Neural progenitor cell (in vitro differentiated cells): ENCODE results near the gene ZNF366. TPM values are rescaled to one million over a fixed set of nuclear protein-coding genes. Genes with fewer than 3 reads are reported as not detected.

Experiments
- DNase-seq: peaks from one replicate; pipeline ENCODE4 v3.0.0-alpha.2; 2016; ENCODE audit warnings: low spot score
- H2AFZ ChIP-seq: fragments of 200-600 bp; sonication (generic); replicated peaks from 2 replicates; pipeline ENCODE4 v1.6.1; 2016; ENCODE audit warnings: antibody characterized with exemption
- H3F3A ChIP-seq: fragments of 200-600 bp; sonication (generic); 2 replicates; pipeline ENCODE4 v1.6.1; 2016; ENCODE audit warnings: antibody characterized with exemption, low read depth
- H3K27ac ChIP-seq: fragments of 200-600 bp; sonication (generic); 2 replicates; pipeline ENCODE4 v1.5.1; 2016; ENCODE audit warnings: mild to moderate bottlenecking
- H3K27me3 ChIP-seq: fragments of 200-600 bp; sonication (generic); 2 replicates; pipeline ENCODE4 v1.6.1; 2016; ENCODE audit warnings: mild to moderate bottlenecking, moderate library complexity
- H3K36me3 ChIP-seq: fragments of 200-600 bp; sonication (generic); 2 replicates; pipeline ENCODE4 v1.5.1; 2016
- H3K4me1 ChIP-seq: fragments of 200-600 bp; sonication (generic); 2 replicates; pipeline ENCODE4 v1.6.1; 2016; ENCODE audit warnings: mixed run types
- H3K4me2 ChIP-seq: fragments of 200-600 bp; sonication (generic); 2 replicates; pipeline ENCODE4 v1.6.1; 2016
- H3K4me3 ChIP-seq: fragments of 200-600 bp; sonication (generic); 2 replicates; pipeline ENCODE4 v1.5.1; 2016
- H3K79me2 ChIP-seq: fragments of 200-600 bp; sonication (generic); 2 replicates; pipeline ENCODE4 v1.6.1; 2016; ENCODE audit warnings: low read depth
- H3K9ac ChIP-seq: fragments of 200-600 bp; sonication (generic); 2 replicates; pipeline ENCODE4 v1.6.1; 2016
- H3K9me3 ChIP-seq: fragments of 200-600 bp; sonication (generic); 2 replicates; pipeline ENCODE4 v1.5.1; 2016; ENCODE audit warnings: low read depth
- H4K20me1 ChIP-seq: fragments of 200-600 bp; sonication (generic); 2 replicates; pipeline ENCODE4 v1.6.1; 2016; ENCODE audit warnings: low read depth
- H3K27ac Mint-ChIP-seq: 3 replicates; pipeline ENCODE4 v1.8.0; 2021; ENCODE audit warnings: mixed read lengths
- H3K27me3 Mint-ChIP-seq: 2 replicates; pipeline ENCODE4 v1.8.0; 2022; ENCODE audit warnings: low read depth, mild to moderate bottlenecking, inconsistent platforms, moderate library complexity, mixed read lengths; ENCODE audit not compliant: insufficient read depth
- H3K36me3 Mint-ChIP-seq: 3 replicates; pipeline ENCODE4 v1.8.0; 2021; ENCODE audit warnings: mixed read lengths
- H3K4me1 Mint-ChIP-seq: 3 replicates; pipeline ENCODE4 v1.8.0; 2021; ENCODE audit warnings: mixed read lengths
- H3K4me3 Mint-ChIP-seq: 3 replicates; pipeline ENCODE4 v1.8.0; 2021; ENCODE audit warnings: mild to moderate bottlenecking, moderate library complexity, mixed read lengths
- H3K9me3 Mint-ChIP-seq: 3 replicates; pipeline ENCODE4 v1.8.0; 2020; ENCODE audit warnings: mixed read lengths
- EZH2 ChIP-seq: fragments of 200-600 bp; sonication (generic); IDR thresholded peaks from 2 replicates; pipeline ENCODE4 v1.6.1; 2017; ENCODE audit warnings: antibody characterized with exemption, mild to moderate bottlenecking, moderate library complexity
- EZH2phosphoT487 ChIP-seq: fragments of 200-600 bp; sonication (generic); IDR thresholded peaks from 2 replicates; pipeline ENCODE4 v1.6.1; 2017; ENCODE audit warnings: antibody characterized with exemption
- total RNA-seq: library from RNA; depleted of rRNA; stranded (reverse); fragments of >200 nt; gene quantifications from 2 replicates; pipeline ENCODE4 v1.2.3, GENCODE V29; 2015; ENCODE audit warnings: low replicate concordance
- TF ChIP-seq, protein P1 (sequence below): fragments of 200-600 bp; sonication (generic); IDR thresholded peaks from 2 replicates; pipeline ENCODE4 v1.5.1; 2017; ENCODE audit warnings: antibody characterized with exemption, mild to moderate bottlenecking

ZNF366 gene
- total RNA-seq, 1 donor from 2014 or later: not detected

GRCh38 chr5:72478684-72479083 is 28.5 kb downstream of the ZNF366 start:
- Histone ChIP-seq H3K4me3 (no peak overlapping the region), H3K4me1 (peaks cover 10% of the 10 kb centered on the region), H3F3A (no peaks in the 10 kb centered on the region), H3K79me2 (no peaks in the 10 kb centered on the region), H4K20me1 (no peaks in the 10 kb centered on the region), H3K27ac (no peak overlapping the region), H3K4me2 (no peak overlapping the region), H3K9ac (no peak overlapping the region), H3K36me3 (no peaks in the 10 kb centered on the region), H3K9me3 (no peaks in the 10 kb centered on the region), H2AFZ (no peak overlapping the region), H3K27me3 (no peaks in the 10 kb centered on the region)
- Mint-ChIP-seq H3K9me3 (peaks cover 13% of the 10 kb centered on the region), H3K36me3 (peaks cover 9% of the 10 kb centered on the region), H3K27me3 (peaks cover 2% of the 10 kb centered on the region), H3K27ac (no peak overlapping the region), H3K4me3 (no peak overlapping the region), H3K4me1 (peaks cover 49% of the 10 kb centered on the region)
- TF ChIP-seq EZH2 (no peak), EZH2phosphoT487 (no peak)
- TF ChIP-seq, protein P1, sequence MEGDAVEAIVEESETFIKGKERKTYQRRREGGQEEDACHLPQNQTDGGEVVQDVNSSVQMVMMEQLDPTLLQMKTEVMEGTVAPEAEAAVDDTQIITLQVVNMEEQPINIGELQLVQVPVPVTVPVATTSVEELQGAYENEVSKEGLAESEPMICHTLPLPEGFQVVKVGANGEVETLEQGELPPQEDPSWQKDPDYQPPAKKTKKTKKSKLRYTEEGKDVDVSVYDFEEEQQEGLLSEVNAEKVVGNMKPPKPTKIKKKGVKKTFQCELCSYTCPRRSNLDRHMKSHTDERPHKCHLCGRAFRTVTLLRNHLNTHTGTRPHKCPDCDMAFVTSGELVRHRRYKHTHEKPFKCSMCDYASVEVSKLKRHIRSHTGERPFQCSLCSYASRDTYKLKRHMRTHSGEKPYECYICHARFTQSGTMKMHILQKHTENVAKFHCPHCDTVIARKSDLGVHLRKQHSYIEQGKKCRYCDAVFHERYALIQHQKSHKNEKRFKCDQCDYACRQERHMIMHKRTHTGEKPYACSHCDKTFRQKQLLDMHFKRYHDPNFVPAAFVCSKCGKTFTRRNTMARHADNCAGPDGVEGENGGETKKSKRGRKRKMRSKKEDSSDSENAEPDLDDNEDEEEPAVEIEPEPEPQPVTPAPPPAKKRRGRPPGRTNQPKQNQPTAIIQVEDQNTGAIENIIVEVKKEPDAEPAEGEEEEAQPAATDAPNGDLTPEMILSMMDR: no peak
- DNase-seq: no peak

DNA sequence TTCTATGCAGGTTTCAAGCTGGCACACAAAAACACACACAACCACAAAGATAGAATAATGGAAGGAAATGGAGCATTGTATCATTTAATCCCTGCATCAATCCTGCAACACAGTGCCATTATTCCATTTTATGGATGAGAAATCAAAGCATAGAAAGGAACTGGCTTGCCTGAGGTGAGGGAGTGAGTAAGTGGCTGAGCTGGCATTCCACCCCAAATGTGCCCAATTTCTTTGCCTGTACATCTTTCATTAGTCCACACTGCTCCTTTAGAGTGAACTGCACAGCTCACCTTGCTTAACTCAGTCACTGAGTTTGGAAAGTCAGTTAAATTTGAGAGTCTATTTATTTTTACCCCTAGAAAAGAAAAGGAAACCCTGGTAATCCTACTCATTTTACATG is 28.9 kb downstream of the ZNF366 start:
- Mint-ChIP-seq H3K9me3 (peaks cover 13% of the 10 kb centered on the region), H3K4me3 (no peak overlapping the region), H3K27me3 (peaks cover 2% of the 10 kb centered on the region), H3K36me3 (peaks cover 9% of the 10 kb centered on the region), H3K4me1 (peaks cover 53% of the 10 kb centered on the region), H3K27ac (peak overlapping the region; percentile 55)
- Histone ChIP-seq H3F3A (no peaks in the 10 kb centered on the region), H3K27ac (no peak overlapping the region), H3K4me2 (no peak overlapping the region), H3K9ac (no peak overlapping the region), H3K36me3 (no peaks in the 10 kb centered on the region), H3K79me2 (no peaks in the 10 kb centered on the region), H3K4me3 (no peak overlapping the region), H2AFZ (no peak overlapping the region), H4K20me1 (no peaks in the 10 kb centered on the region), H3K4me1 (peaks cover 14% of the 10 kb centered on the region), H3K27me3 (no peaks in the 10 kb centered on the region), H3K9me3 (no peaks in the 10 kb centered on the region)
- DNase-seq: no peak
- TF ChIP-seq EZH2 (no peak), EZH2phosphoT487 (no peak)
- TF ChIP-seq, protein P1: no peak

GRCh38 chr5:72477644-72478043 is 29.6 kb downstream of the ZNF366 start:
- H3K4me1 Mint-ChIP-seq: peaks cover 59% of the 10 kb centered on the region

More at GRCh38 chr5:72477644-72478043, 29.6 kb downstream of the ZNF366 start:
- Mint-ChIP-seq H3K4me3 (no peak overlapping the region), H3K27ac (peak overlapping the region; percentile 55), H3K9me3 (peaks cover 13% of the 10 kb centered on the region), H3K27me3 (peaks cover 2% of the 10 kb centered on the region), H3K36me3 (peaks cover 9% of the 10 kb centered on the region)
- no peak for TF ChIP-seq EZH2phosphoT487
- TF ChIP-seq, protein P1: no peak
- Histone ChIP-seq H3K9me3 (no peaks in the 10 kb centered on the region), H2AFZ (no peak overlapping the region), H3K4me2 (no peak overlapping the region), H3K79me2 (no peaks in the 10 kb centered on the region), H4K20me1 (no peaks in the 10 kb centered on the region), H3K4me1 (peaks cover 17% of the 10 kb centered on the region), H3K4me3 (no peak overlapping the region), H3F3A (no peaks in the 10 kb centered on the region), H3K36me3 (no peaks in the 10 kb centered on the region), H3K9ac (no peak overlapping the region), H3K27me3 (no peaks in the 10 kb centered on the region), H3K27ac (no peak overlapping the region)
- DNase-seq: no peak
